Endothelial cell of umbilical vein (primary cell): ENCODE results near the gene IFRD2. TPM values are rescaled to one million over a fixed set of nuclear protein-coding genes. Genes with fewer than 3 reads are reported as not detected.
"Not testable (repeated sequence)": the region's sequence is repeated elsewhere in the genome, so short reads cannot be mapped to it uniquely, and the experiment has no call there.

Experiments
- BruUV-seq: library from RNA; stranded (reverse); fragments of 400-500 nt; replicated peaks from 2 replicates; lab custom pipeline; 2021; lab: Mats Ljungman, UMichigan
- CTCF ChIA-PET: fragments of 300-600, 350-600 bp; sonication (Branson Sonifier 250); formaldehyde crosslinking; loops from one replicate; lab custom pipeline; 2021; ENCODE audit warnings: antibody characterized with exemption, inconsistent platforms; lab: Charles Lee
- POLR2A ChIA-PET: fragments of 300-600, 350-600 bp; sonication (Branson Sonifier 250); formaldehyde crosslinking; loops from one replicate; lab custom pipeline; 2021; ENCODE audit warnings: antibody characterized with exemption, inconsistent platforms; lab: Charles Lee
- DNase-seq: peaks from one replicate; pipeline ENCODE4 v3.0.0-alpha.2; 2011; ENCODE audit warnings: low read depth, low spot score
- FAIRE-seq: peaks from 2 replicates; lab custom pipeline; 2011; peaks lifted over from hg19 to GRCh38; lab: Jason Lieb, UNC
- H2AFZ ChIP-seq: 2 replicates; pipeline ENCODE4 v1.6.0; 2012; ENCODE audit warnings: low read depth, low read length, control low read depth, inconsistent platforms
- H3K27ac ChIP-seq: 2 replicates; pipeline ENCODE4 v1.5.1; 2011; ENCODE audit warnings: low read depth, mild to moderate bottlenecking, control low read depth, low read length, moderate library complexity; ENCODE audit not compliant: insufficient read depth
- H3K27me3 ChIP-seq, 2 experiments: 2 replicates each; pipeline versions ENCODE4 v1.6.0 to v1.6.1; 2011; ENCODE audit warnings: low read length in 2 of 2, mixed read lengths in 1 of 2; ENCODE audit not compliant: control insufficient read depth in 2 of 2, insufficient read depth in 2 of 2
- H3K36me3 ChIP-seq, 2 experiments: 2 replicates in 1 of 2; 3 replicates in 1 of 2; pipeline ENCODE4 v1.5.1; 2011; ENCODE audit warnings: low read length in 2 of 2, mild to moderate bottlenecking in 1 of 2, moderate library complexity in 1 of 2; ENCODE audit not compliant: control insufficient read depth in 2 of 2, insufficient read depth in 2 of 2; ENCODE audit errors: extremely low read depth in 1 of 2
- H3K4me1 ChIP-seq: 3 replicates; pipeline ENCODE4 v1.5.1; 2011; ENCODE audit warnings: mild to moderate bottlenecking, low read length; ENCODE audit not compliant: control insufficient read depth, insufficient read depth; ENCODE audit errors: extremely low read depth
- H3K4me2 ChIP-seq: 2 replicates; pipeline ENCODE4 v1.6.1; 2011; ENCODE audit warnings: low read length, control low read depth, mixed read lengths; ENCODE audit not compliant: insufficient read depth
- H3K4me3 ChIP-seq, 3 experiments: fragments of 200-600 bp in 1 of 3; sonication (generic), shearing (Covaris generic) in 1 of 3; replicated peaks in 1 of 3; 2 replicates each; pipeline ENCODE4 v1.5.1; 2011 to 2016; ENCODE audit warnings: control low read depth in 3 of 3, low read length in 3 of 3, mild to moderate bottlenecking in 2 of 3, inconsistent platforms in 1 of 3, low read depth in 1 of 3, moderate library complexity in 1 of 3; ENCODE audit not compliant: insufficient read depth in 1 of 3
- H3K79me2 ChIP-seq: 2 replicates; pipeline ENCODE4 v1.6.0; 2012; ENCODE audit warnings: low read length, inconsistent platforms; ENCODE audit not compliant: control insufficient read depth, insufficient read depth
- H3K9ac ChIP-seq: replicated peaks from 2 replicates; pipeline ENCODE3; 2011; ENCODE audit warnings: low read length, control low read depth; ENCODE audit not compliant: insufficient read depth; ENCODE audit errors: extremely low read depth
- H3K9me1 ChIP-seq: replicated peaks from 3 replicates; pipeline ENCODE4 v1.6.0; 2011; ENCODE audit warnings: mild to moderate bottlenecking, low read length; ENCODE audit not compliant: control insufficient read depth, insufficient read depth; ENCODE audit errors: extremely low read depth
- H3K9me3 ChIP-seq: replicated peaks from 2 replicates; pipeline ENCODE4 v1.5.1; 2012; ENCODE audit warnings: low read length, inconsistent platforms; ENCODE audit not compliant: control insufficient read depth, insufficient read depth
- H4K20me1 ChIP-seq: replicated peaks from 2 replicates; pipeline ENCODE3; 2011; ENCODE audit warnings: mild to moderate bottlenecking, low read length; ENCODE audit not compliant: control insufficient read depth, insufficient read depth; ENCODE audit errors: extremely low read depth
- EZH2 ChIP-seq: IDR thresholded peaks from 2 replicates; pipeline ENCODE4 v1.6.1; 2012; ENCODE audit warnings: borderline replicate concordance, low read depth, mild to moderate bottlenecking, moderate library complexity, low read length, inconsistent platforms; ENCODE audit not compliant: severe bottlenecking
- FOS ChIP-seq: IDR thresholded peaks from 2 replicates; pipeline ENCODE4 v1.6.1; 2011; ENCODE audit warnings: mild to moderate bottlenecking, low read length, moderate library complexity, borderline replicate concordance; ENCODE audit not compliant: insufficient read depth
- GATA2 ChIP-seq: IDR thresholded peaks from 2 replicates; pipeline ENCODE4 v1.7.0; 2011; ENCODE audit warnings: low read depth, mild to moderate bottlenecking, moderate library complexity, mixed read lengths, low read length; ENCODE audit not compliant: insufficient read length, insufficient read depth
- JUN ChIP-seq: IDR thresholded peaks from 2 replicates; pipeline ENCODE4 v1.6.1; 2011; ENCODE audit warnings: borderline replicate concordance, low read depth; ENCODE audit not compliant: insufficient read length, insufficient read depth
- MAX ChIP-seq: IDR thresholded peaks from 2 replicates; pipeline ENCODE4 v1.6.1; 2011; ENCODE audit not compliant: insufficient read depth, insufficient read length
- MYC ChIP-seq: IDR thresholded peaks from one replicate; pipeline ENCODE4 v1.6.1; 2011; ENCODE audit warnings: mild to moderate bottlenecking, low read depth, low read length
- POLR2A ChIP-seq: IDR thresholded peaks from 2 replicates; pipeline ENCODE4 v1.6.1; 2012; ENCODE audit warnings: low read depth, mild to moderate bottlenecking, control low read depth, low read length
- POLR2AphosphoS5 ChIP-seq: IDR thresholded peaks from 2 replicates; pipeline ENCODE4 v1.6.1; 2012; ENCODE audit warnings: low read depth, mild to moderate bottlenecking, control low read depth, low read length, moderate library complexity; ENCODE audit not compliant: insufficient read depth
- dilution Hi-C: fragments of 300-500 bp; cut with MboI; formaldehyde crosslinking; loops from one replicate; pipeline ENCODE4 v1.15.0; 2019; ENCODE audit warnings: low sequenced_read_pairs; ENCODE audit not compliant: extremely low pct_ligation_motif_present
- intact Hi-C: fragments of 100-400 bp; cut with micrococcal nuclease; formaldehyde crosslinking; loops from one replicate; pipeline ENCODE4 v1.10.0; 2022
- polyA plus RNA-seq, 4 experiments: library from polyadenylated mRNA; depleted of rRNA in 3 of 4; stranded (reverse) in 3 of 4; unstranded in 1 of 4; fragments of >200 nt; gene quantifications; 2 replicates each; pipeline versions ENCODE4 v1.2.1 to v1.2.3, GENCODE V29; 2011 to 2012; ENCODE audit warnings: missing spikeins in 1 of 4
- total RNA-seq: library from RNA; stranded (reverse); gene quantifications from 2 replicates; pipeline ENCODE4 v1.2.3, GENCODE V29; 2021
- TF ChIP-seq, protein P1 (sequence below), 2 donors: IDR thresholded peaks; 1 replicate in 1 of 2; 2 replicates in 1 of 2; pipeline ENCODE4 v1.5.1; 2011; ENCODE audit warnings: low read length in 2 of 2, mild to moderate bottlenecking in 2 of 2, moderate library complexity in 2 of 2, control low read depth in 1 of 2, inconsistent platforms in 1 of 2, low read depth in 1 of 2; ENCODE audit not compliant: insufficient read depth in 1 of 2; ENCODE audit errors: extremely low read depth in 1 of 2

IFRD2 gene
- total and polyA plus RNA-seq, 2 donors (not counting 3 experiments of a cell fraction or from before 2014, with no cell fraction given) = 99.4 to 111 TPM

- ChIA-PET CTCF (interaction anchor here (0.6 to 2.3 kb wide), 6 partner anchors 12 to 70 kb away, joined by 3 to 16 read pairs (median 4); no protein-coding TSS in a partner anchor), POLR2A (interaction anchor here (0.7 to 1.1 kb wide), 3 partner anchors 56 to 73 kb away, joined by 7 to 16 read pairs (median 7); partner anchors contain the start of gene SLC38A3)
- intact Hi-C loops = loop anchor here (10.0 kb wide), 1 partner anchor 138 kb away; no protein-coding TSS in a partner anchor
- Histone ChIP-seq H3K4me1 (peaks cover 21% of the 10 kb centered on the region), H3K9ac (no peak overlapping the region), H3K4me3 (no peak overlapping the region), H3K9me1 (no peaks in the 10 kb centered on the region), H4K20me1 (no peaks in the 10 kb centered on the region), H3K36me3 (peaks cover 0 to 11% of the 10 kb centered on the region in 2 experiments), H3K4me2 (no peak overlapping the region), H3K9me3 (no peaks in the 10 kb centered on the region), H2AFZ (no peak overlapping the region), H3K27me3 (peaks cover 3 to 4% of the 10 kb centered on the region in 2 experiments), H3K27ac (no peak overlapping the region), H3K79me2 (no peaks in the 10 kb centered on the region)
- TF ChIP-seq POLR2A = no peak
- no peak for TF ChIP-seq POLR2AphosphoS5
- TF ChIP-seq FOS = no peak
- no peak for TF ChIP-seq JUN
- TF ChIP-seq MYC = no peak
- TF ChIP-seq, protein P1, sequence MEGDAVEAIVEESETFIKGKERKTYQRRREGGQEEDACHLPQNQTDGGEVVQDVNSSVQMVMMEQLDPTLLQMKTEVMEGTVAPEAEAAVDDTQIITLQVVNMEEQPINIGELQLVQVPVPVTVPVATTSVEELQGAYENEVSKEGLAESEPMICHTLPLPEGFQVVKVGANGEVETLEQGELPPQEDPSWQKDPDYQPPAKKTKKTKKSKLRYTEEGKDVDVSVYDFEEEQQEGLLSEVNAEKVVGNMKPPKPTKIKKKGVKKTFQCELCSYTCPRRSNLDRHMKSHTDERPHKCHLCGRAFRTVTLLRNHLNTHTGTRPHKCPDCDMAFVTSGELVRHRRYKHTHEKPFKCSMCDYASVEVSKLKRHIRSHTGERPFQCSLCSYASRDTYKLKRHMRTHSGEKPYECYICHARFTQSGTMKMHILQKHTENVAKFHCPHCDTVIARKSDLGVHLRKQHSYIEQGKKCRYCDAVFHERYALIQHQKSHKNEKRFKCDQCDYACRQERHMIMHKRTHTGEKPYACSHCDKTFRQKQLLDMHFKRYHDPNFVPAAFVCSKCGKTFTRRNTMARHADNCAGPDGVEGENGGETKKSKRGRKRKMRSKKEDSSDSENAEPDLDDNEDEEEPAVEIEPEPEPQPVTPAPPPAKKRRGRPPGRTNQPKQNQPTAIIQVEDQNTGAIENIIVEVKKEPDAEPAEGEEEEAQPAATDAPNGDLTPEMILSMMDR (IDR thresholded peaks at IDR 0.05; ENCODE audit: extremely low read depth in 1 of 2, insufficient read depth in 1 of 2, low read depth in 1 of 2, low read length in 2 of 2) = no peak
- TF ChIP-seq MAX = no peak
- no peak for TF ChIP-seq EZH2
- no peak for TF ChIP-seq GATA2
- FAIRE-seq (no peak), DNase-seq (no peak)
- no TSS peak for BruUV-seq
- dilution Hi-C loops = no loop called here
These were observed 29.5 kb downstream of the IFRD2 start for GRCh38 chr3:50262778-50263177.

- DNase-seq, dilution Hi-C loops, H3K9me3 ChIP-seq, H3K27ac ChIP-seq, H3K27me3 ChIP-seq, H3K79me2 ChIP-seq, H3K4me3 ChIP-seq, BruUV-seq, FAIRE-seq, H2AFZ ChIP-seq, H3K9ac ChIP-seq, H4K20me1 ChIP-seq, H3K9me1 ChIP-seq, H3K4me2 ChIP-seq, POLR2A ChIA-PET: not testable (repeated sequence)
- CTCF ChIA-PET = interaction anchor here (0.9 to 1.5 kb wide), 2 partner anchors 16 to 36 kb away, joined by 3 to 4 read pairs; no protein-coding TSS in a partner anchor
- H3K36me3 ChIP-seq = peaks cover 3 to 15% of the 10 kb centered on the region in 2 experiments
- peaks cover 22% of the 10 kb centered on the region for H3K4me1 ChIP-seq
- intact Hi-C loops = loop anchor here (10.0 kb wide), 1 partner anchor 137 kb away; no protein-coding TSS in a partner anchor
These were observed 30.0 kb downstream of the IFRD2 start for GRCh38 chr3:50262200-50262599.
